ENCODE results near the gene IGFBP2. TPM values are rescaled to one million over a fixed set of nuclear protein-coding genes. Genes with fewer than 3 reads are reported as not detected.

IGFBP2 gene
- total and polyA plus RNA-seq, 2 of the 13 experiments (the other 11 are each of a cell fraction or from before 2014, with no cell fraction given): 2.0 to 5.8 TPM

- no peak for DNase-seq (ENCODE audit: low spot score)
- peaks cover 0 to 17% of the 10 kb centered on the region in 2 experiments; a peak in 3 of 5 replicates for H3K27me3 ChIP-seq (ENCODE audit: control insufficient read depth in 1 of 2, insufficient read depth in 2 of 2, low read length in 2 of 2)
- no peaks in the 10 kb centered on the region for H3K36me3 ChIP-seq (replicated peaks in 1 of 2; ENCODE audit: control insufficient read depth in 1 of 2, insufficient read depth in 2 of 2, low read length in 2 of 2)
- H3K4me1 ChIP-seq (ENCODE audit: insufficient read depth, low read length): peaks cover 35% of the 10 kb centered on the region
- CTCF ChIA-PET (ENCODE audit: low intra/inter-chr PET ratio, low total read pairs): interaction anchor here (2.8 kb wide), 1 partner anchor 144 kb away, joined by 11 read pairs; no protein-coding TSS in a partner anchor
- no peaks in the 10 kb centered on the region for H3K79me2 ChIP-seq (ENCODE audit: insufficient read depth, low read length)
- in situ Hi-C loops (cut with HindIII; ENCODE audit: extremely low pct_ligation_motif_present, low pct_unique_long_range_greater_than_20kb): no loop called here
- H3K4me3 ChIP-seq (replicated peaks in 1 of 3; ENCODE audit: insufficient read depth in 1 of 3, low read depth in 2 of 3, low read length in 3 of 3): no peak overlapping the region
- no peak for FAIRE-seq
- no peak overlapping the region for H2AFZ ChIP-seq (ENCODE audit: low read length)
- H3K27ac ChIP-seq (ENCODE audit: extremely low read length, insufficient read depth, low read length): no peak overlapping the region
- no peak overlapping the region for H3K9ac ChIP-seq (ENCODE audit: insufficient read depth, low read depth, low read length)
- 19% methylated on average over 1 of the region's 1 CpG for WGBS (ENCODE audit: low lambda C conversion rate)
- H3K4me2 ChIP-seq (ENCODE audit: low read depth, low read length): no peak overlapping the region
- TF ChIP-seq ZMYM3 (CRISPR knock-in tag; IDR thresholded peaks at IDR 0.05): no peak
- TF ChIP-seq PCBP2 (optimal IDR thresholded peaks at IDR 0.05; ENCODE audit: low read depth, low read length, poor library complexity, severe bottlenecking): no peak
- TF ChIP-seq ZBTB26 (CRISPR knock-in tag; IDR thresholded peaks at IDR 0.05; ENCODE audit: borderline replicate concordance): no peak
- no TSS peak for BruUV-seq (replicated peaks)
- no peak for ATAC-seq
- H3K9me3 ChIP-seq (ENCODE audit: low read length): no peaks in the 10 kb centered on the region
- intact Hi-C loops (cut with micrococcal nuclease; ENCODE audit: unreplicated experiment): no loop called here
- POLR2A ChIA-PET: interaction anchor here (1.4 to 2.9 kb wide), 2 partner anchors 90 to 144 kb away, joined by 3 to 8 read pairs; no protein-coding TSS in a partner anchor
- H4K20me1 ChIP-seq (ENCODE audit: insufficient read depth, low read length): no peaks in the 10 kb centered on the region
Measured at GRCh38 chr2:216663106-216663505, 29.9 kb downstream of the IGFBP2 start.

GRCh38 chr2:216663846-216664245 lies 30.6 kb downstream of the IGFBP2 start:
- no peaks in the 10 kb centered on the region for H3K36me3 ChIP-seq (replicated peaks in 1 of 2; ENCODE audit: control insufficient read depth in 1 of 2, insufficient read depth in 2 of 2, low read length in 2 of 2)
- H3K79me2 ChIP-seq (ENCODE audit: insufficient read depth, low read length): no peaks in the 10 kb centered on the region
- peaks cover 0 to 15% of the 10 kb centered on the region in 2 experiments; a peak in 3 of 5 replicates for H3K27me3 ChIP-seq (ENCODE audit: control insufficient read depth in 1 of 2, insufficient read depth in 2 of 2, low read length in 2 of 2)
- no peak for DNase-seq (ENCODE audit: low spot score)
- H3K4me3 ChIP-seq (replicated peaks in 1 of 3; ENCODE audit: insufficient read depth in 1 of 3, low read depth in 2 of 3, low read length in 3 of 3): no peak overlapping the region
- 69% methylated on average over 15 of the region's 18 CpGs for WGBS (ENCODE audit: low lambda C conversion rate)
- no peak overlapping the region for H3K9ac ChIP-seq (ENCODE audit: insufficient read depth, low read depth, low read length)
- in situ Hi-C loops (cut with HindIII; ENCODE audit: extremely low pct_ligation_motif_present, low pct_unique_long_range_greater_than_20kb) (no loop called here), intact Hi-C loops (cut with micrococcal nuclease; ENCODE audit: unreplicated experiment) (no loop called here)
- no peaks in the 10 kb centered on the region for H4K20me1 ChIP-seq (ENCODE audit: insufficient read depth, low read length)
- peaks cover 28% of the 10 kb centered on the region for H3K4me1 ChIP-seq (ENCODE audit: insufficient read depth, low read length)
- no peak overlapping the region for H3K27ac ChIP-seq (ENCODE audit: extremely low read length, insufficient read depth, low read length)
- ChIA-PET POLR2A (interaction anchor here (1.4 to 2.9 kb wide), 2 partner anchors 90 to 144 kb away, joined by 3 to 8 read pairs; no protein-coding TSS in a partner anchor), CTCF (ENCODE audit: low intra/inter-chr PET ratio, low total read pairs) (interaction anchor here (6.8 kb wide), 1 partner anchor 146 kb away, joined by 257 read pairs; no protein-coding TSS in a partner anchor)
- ATAC-seq: no peak
- H3K9me3 ChIP-seq (ENCODE audit: low read length): no peaks in the 10 kb centered on the region
- BruUV-seq (replicated peaks): no TSS peak
- H3K4me2 ChIP-seq (ENCODE audit: low read depth, low read length): no peak overlapping the region
- H2AFZ ChIP-seq (ENCODE audit: low read length): no peak overlapping the region
- FAIRE-seq: no peak
- TF ChIP-seq, protein P1, sequence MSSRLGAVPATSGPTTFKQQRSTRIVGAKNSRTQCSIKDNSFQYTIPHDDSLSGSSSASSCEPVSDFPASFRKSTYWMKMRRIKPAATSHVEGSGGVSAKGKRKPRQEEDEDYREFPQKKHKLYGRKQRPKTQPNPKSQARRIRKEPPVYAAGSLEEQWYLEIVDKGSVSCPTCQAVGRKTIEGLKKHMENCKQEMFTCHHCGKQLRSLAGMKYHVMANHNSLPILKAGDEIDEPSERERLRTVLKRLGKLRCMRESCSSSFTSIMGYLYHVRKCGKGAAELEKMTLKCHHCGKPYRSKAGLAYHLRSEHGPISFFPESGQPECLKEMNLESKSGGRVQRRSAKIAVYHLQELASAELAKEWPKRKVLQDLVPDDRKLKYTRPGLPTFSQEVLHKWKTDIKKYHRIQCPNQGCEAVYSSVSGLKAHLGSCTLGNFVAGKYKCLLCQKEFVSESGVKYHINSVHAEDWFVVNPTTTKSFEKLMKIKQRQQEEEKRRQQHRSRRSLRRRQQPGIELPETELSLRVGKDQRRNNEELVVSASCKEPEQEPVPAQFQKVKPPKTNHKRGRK (CRISPR knock-in tag; IDR thresholded peaks at IDR 0.05): no peak
- TF ChIP-seq CREB1 (IDR thresholded peaks at IDR 0.05) (no peak), CREB1 (CRISPR knock-in tag; IDR thresholded peaks at IDR 0.05) (no peak), ZBTB46 (CRISPR knock-in tag; IDR thresholded peaks at IDR 0.05; ENCODE audit: borderline replicate concordance) (no peak), SUZ12 (IDR thresholded peaks at IDR 0.05; ENCODE audit: low read depth, low read length) (no peak), ZZZ3 (CRISPR knock-in tag; IDR thresholded peaks at IDR 0.05; ENCODE audit: borderline replicate concordance) (no peak), CCDC6 (CRISPR knock-in tag; IDR thresholded peaks at IDR 0.05) (no peak), PHF8 (CRISPR knock-in tag; IDR thresholded peaks at IDR 0.05) (no peak), SRSF1 (optimal IDR thresholded peaks at IDR 0.05; ENCODE audit: low read depth, low read length) (no peak), REXO4 (CRISPR knock-in tag; IDR thresholded peaks at IDR 0.05; ENCODE audit: borderline replicate concordance) (no peak), CREM (IDR thresholded peaks at IDR 0.05) (no peak), CREM (CRISPR knock-in tag; IDR thresholded peaks at IDR 0.05) (no peak)
